Erythroblast (primary cell): ENCODE results near the gene PPFIBP2.

ENCODE experiments used
- DNase-seq, 2 experiments: peaks; one replicate each; lab custom pipeline; 2025; lab: John Stamatoyannopoulos, UW
- GATA1 ChIP-seq: IDR thresholded peaks from 2 replicates; pipeline ENCODE4 v1.6.1; 2011; ENCODE audit warnings: low read depth, mild to moderate bottlenecking, control low read depth, low read length, moderate library complexity
- POLR2A ChIP-seq: IDR thresholded peaks from 2 replicates; pipeline ENCODE4 v1.6.1; 2011; ENCODE audit warnings: mild to moderate bottlenecking, low read length

Gene PPFIBP2

DNA sequence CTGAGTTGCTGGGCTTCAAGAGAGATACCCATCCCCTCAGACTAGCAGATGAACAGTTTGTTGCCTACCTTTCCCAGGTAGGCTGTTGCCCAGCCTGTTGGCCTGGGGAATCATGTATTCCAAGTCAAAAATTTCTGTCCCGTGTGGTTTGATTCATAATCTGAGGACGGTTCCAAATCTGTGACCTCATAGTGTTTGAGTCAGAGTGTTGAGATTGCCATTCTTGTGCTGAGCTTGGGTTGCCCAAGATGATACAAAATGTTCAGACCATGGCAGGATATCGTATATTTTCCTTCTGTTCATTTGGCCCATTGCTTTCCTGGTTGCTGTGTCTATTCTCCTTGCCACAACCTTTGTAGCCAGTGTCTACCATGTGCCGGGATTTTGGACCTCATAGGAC lies 95.2 kb downstream of the PPFIBP2 start:
- DNase-seq = no peak
- TF ChIP-seq GATA1 (no peak), POLR2A (no peak)

DNA sequence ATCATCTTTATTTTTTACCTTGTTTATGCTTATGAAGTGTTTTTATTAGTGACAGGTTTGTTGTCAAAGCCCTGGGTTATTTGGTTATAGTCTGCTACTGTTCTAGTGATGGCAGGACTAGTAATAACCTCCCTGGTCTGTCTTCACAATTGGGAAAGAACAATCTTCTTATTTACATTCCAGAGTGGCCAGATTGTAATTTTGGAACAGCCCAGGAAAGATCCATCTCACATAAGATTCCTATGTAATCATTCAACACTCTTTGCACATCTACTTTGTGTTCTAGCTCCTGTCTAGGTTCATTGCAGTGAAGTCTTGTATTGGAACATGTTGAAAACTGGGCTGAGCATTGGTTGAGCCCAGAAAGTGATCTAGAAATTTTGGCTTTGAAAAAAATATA lies 95.7 kb downstream of the PPFIBP2 start:
- no peak for TF ChIP-seq GATA1
- TF ChIP-seq POLR2A = no peak
- no peak for DNase-seq

DNA sequence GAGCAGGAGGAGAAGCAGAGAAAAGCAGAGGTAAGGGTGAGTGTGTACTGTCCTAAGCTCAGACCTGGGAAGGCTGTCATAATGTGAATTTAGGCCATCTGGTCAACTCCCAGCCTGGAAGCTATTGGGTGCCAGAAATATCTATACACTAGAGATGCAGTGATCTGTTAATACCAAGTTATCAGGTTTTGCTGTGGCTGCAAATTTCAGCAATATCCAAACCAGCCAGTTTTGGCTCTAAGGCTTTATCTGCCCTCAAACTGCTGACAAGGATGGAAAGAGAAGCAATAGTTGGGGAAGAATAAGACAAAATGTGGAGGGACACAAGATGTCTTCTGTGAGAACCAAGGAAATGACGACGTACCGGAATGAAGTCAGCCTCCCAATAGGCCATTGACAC lies 96.6 kb downstream of the PPFIBP2 start:
- DNase-seq = no peak
- TF ChIP-seq POLR2A (no peak), GATA1 (no peak)

DNA sequence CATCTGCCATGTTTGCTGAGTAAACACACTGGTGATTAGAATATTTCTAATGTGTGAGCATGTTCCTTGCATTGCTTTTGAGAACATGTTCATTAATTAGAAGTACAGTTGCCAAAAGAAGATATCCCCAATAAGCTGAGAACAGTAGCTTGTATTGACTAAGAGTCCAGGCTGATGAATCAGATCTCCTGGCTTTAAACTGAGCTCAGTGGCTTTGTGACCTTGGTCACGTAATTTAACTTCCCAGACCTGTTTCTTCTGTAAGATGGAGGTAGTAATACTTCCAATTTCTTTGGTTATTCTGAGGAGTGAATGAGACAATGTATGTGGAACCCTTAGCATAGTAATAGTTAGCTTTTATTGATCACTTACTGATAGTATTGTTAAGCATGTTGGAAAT lies 97.6 kb downstream of the PPFIBP2 start:
- no peak for DNase-seq
- no peak for TF ChIP-seq GATA1
- TF ChIP-seq POLR2A = no peak

DNA sequence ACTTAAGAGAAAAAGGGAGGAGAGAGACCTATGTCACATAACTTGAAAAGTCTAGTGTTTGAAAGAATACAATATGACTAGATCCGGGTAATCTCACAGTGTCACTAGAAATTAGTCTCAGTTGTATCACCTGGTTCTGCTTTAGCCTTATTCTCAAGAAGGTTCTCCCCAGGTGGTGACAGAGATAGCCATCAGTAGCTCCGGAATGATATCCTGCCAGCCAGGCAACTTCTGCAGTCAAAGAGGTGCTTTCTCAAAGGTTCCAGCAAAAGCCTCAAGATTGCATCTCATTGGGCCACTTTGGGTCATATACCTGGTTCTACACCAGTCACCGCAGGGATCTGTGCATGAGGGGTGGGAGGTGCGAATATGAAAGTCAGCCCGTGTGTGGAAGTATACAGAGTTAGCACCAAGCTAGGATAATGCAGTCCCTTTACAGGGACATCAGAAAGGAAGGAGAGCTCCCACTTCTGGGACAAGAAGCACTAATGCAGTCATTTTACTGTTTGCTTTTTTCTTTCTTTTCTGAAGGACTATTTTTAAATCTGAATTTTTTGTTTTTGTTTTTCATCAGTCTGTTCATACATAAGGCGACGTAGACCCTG lies 98.4 kb downstream of the PPFIBP2 start:
- no peak for DNase-seq
- no peak for TF ChIP-seq GATA1
- no peak for TF ChIP-seq POLR2A

DNA sequence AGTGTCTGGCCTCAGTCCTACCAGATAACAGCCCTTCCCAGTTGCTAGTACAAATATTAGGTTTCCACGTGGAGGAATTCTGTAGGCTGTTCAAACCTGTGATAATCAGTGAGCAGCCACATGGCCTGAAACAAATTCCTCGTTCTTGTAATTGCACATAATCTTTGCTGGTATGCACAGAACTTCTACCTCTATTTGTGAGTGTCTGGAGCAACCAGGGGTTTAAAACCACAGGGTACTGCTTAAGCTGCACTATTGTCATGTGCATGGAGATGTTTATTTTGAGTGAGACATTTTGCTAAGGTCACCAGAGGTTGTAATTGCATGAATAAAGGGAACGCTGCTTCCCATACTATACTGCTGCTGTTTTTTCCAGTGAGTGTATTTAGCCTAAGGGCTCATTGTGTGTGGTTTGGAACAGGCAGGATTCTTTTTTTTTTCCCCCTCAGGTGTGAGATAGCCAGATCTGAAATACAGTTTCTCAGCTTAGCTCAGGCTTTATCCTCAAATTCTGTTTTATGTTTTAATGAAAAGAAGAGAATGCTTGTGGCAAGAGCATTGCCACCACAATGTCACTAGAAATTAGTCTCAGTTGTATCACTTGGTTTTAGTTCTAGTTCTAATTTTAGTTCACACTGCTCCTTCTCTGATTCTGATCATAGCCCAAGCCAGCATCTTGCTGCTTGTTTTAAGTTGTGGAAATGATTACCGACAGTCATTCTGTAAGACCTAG lies 99.0 kb downstream of the PPFIBP2 start:
- no peak for DNase-seq
- TF ChIP-seq POLR2A = no peak
- no peak for TF ChIP-seq GATA1

DNA sequence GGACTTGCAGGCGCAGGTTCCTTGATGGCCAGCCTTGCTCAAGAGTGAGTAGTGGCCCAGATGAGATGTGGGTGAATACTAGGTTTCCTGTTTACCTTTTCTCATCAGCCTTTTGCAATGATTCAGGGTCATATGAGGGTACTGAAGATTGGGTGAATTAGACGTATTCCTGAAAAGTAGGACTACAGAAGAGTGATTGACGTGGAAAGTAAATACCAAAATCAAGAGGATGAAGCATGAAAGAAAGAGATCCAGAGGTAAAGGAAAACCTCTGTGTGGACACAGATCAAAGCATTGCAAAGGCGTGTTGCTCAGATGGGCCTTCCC lies 99.6 kb downstream of the PPFIBP2 start:
- TF ChIP-seq POLR2A = no peak
- TF ChIP-seq GATA1 = no peak

DNA sequence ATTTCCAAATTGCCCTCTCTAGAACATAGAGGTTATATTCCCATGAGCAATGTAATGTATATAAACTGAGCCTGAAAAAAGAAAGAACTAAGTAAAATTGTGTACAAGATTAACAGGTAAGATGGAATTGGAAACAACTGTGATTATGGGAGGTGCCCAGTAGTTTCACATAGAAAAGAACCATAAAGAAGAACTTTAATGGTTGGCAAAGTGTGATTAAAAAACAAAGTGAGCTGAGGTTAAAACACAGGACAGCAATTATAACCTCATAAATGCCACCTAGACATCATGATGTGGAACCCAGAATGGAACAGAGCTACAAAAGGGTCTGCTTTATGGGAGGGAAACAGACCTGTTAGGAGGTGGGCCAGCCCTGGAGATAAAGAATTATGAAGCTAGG lies 100.9 kb downstream of the PPFIBP2 start:
- TF ChIP-seq GATA1 = no peak
- TF ChIP-seq POLR2A = no peak
- no peak for DNase-seq

More for the DNA sequence above, 99.6 kb downstream of the PPFIBP2 start:
- DNase-seq = no peak

DNA sequence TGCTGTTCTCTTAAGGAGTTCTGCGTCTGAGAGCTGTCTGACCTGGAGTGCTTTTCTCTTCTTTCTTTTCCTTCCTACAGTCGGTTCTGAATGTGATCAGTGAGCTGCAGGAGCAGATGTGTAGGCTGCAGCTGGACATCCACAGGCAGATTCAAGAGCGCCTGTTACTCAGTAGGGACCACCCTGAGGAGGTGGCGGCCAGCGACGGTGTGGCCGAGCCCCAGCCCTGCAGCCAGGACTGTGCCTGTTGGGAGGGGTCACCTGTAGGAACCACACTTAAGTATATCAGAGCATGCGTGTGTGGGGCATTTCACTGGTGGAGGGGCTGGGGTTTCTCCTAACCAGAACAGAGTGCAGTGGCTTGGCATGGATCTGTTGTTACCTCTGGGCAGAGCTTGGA lies 103.2 kb downstream of the PPFIBP2 start:
- no peak for TF ChIP-seq POLR2A
- TF ChIP-seq GATA1 = no peak

DNA sequence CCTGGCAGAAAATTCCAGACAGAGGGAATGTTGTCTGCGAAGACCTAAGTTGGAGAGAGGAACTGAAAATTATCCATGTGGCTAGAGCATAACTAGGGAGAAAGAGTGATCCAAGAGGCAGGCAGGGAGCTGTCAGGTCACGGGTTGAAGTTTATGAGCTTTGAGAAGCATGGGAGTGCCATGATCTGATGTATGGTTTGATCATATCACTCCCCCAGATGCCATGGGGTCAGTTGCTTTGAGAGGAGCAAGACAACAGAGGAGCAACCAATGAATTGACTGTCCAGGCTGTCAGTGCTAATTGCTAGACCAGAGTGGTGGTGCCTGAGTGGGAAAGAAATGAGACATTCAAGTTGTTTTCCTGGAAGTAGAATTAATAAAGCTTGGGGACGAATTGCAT lies 105.5 kb downstream of the PPFIBP2 start:
- DNase-seq = no peak
- no peak for TF ChIP-seq GATA1
- TF ChIP-seq POLR2A = no peak

More for the DNA sequence above, 103.2 kb downstream of the PPFIBP2 start:
- DNase-seq = no peak

DNA sequence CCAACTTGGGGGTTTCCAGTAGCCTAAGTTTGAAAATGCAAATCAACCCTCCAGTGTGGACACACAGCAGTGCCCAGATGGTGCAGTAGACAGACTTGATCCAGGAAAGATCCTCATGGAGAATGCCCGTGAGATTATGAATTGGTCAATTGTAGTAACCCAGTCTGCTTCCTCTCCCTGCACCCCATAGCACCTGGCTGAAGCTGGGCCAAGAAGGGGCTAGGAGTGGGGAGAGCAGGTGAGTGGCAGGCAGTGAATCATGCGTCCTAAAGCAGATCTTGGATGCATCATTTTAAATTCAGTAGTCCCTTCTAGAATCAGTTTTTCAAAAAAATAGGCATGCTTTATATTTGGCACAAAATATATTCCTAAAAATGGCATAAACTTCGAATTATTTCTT lies 107.3 kb downstream of the PPFIBP2 start:
- no peak for DNase-seq
- TF ChIP-seq POLR2A (no peak), GATA1 (no peak)

DNA sequence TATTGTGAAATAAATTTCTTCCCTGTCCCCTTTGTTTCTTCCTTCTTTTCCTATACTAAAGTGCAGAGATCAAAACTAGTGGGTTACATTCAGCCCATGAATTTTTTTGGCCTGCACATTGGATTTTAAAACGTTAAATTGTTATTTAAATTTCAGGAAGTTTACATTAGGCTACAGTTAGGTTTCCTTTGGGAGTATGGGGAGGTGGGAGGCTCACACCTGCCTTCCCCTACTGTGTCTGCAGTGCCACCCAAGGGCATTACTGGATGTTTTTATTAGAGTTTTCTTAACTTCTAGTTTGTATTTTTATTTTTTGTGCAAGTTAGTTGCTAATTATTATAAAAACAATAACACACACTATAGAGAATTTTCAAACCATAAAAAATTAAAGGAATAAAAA lies 107.8 kb downstream of the PPFIBP2 start:
- DNase-seq = no peak
- TF ChIP-seq GATA1 (no peak), POLR2A (no peak)

DNA sequence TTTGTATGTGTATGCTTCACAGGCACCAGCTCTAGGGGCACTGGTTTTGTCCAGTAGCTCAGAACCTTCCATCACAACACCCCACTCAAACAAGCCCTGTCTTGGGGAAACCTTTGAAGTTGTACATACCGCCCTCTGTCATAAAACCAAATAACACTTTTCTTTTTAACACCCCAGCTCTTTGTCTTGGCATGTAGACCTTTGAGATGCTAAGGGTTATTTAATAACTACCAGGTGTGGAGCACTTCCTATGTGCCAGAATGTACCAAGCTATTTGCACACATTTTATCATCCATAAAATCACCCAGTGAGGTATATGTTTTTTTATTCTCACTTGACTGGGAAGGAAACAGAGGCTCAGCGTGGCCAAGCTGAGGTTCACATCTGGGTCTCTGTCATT lies 108.9 kb downstream of the PPFIBP2 start:
- DNase-seq = no peak
- TF ChIP-seq GATA1 (no peak), POLR2A (no peak)

DNA sequence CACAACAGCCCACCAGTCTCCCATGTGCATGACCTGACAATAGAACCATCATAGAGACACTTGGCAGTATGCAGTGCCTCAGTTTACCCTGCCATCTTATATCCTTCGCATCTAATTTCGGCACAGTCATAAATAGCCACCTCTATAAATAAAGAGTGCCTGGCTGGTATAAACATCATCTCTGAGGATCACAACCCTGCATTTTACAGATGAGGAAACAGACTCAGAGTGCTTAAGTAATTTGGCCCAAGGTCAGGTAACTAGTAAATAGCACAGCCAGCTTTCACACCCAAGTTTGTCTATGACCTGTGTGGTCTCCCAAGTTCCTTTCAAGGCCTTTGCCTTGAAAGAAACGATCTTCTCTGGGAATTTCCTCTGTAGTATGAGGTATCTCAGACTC lies 114.9 kb downstream of the PPFIBP2 start:
- TF ChIP-seq POLR2A (no peak), GATA1 (no peak)

DNA sequence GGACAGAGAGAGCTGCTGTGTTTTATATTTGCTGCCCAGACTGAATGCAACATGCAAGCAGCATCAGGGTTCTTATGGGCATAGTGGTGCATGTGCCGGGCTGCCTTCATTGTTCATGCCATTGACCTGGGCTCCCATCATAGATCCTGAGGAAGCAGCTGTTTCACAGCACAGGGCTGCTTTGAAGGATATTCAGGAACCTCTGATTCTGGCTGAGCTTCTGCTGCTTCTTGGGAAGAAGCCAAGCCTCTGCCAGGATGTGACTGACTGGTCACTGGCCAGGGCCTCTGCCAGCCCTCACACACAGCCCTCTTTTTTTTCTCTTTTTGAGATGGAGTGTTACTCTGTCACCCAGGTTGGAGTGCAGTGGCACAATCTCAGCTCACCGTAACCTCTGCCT lies 116.2 kb downstream of the PPFIBP2 start:
- DNase-seq = no peak
- TF ChIP-seq POLR2A (no peak), GATA1 (no peak)

More for the DNA sequence above, 114.9 kb downstream of the PPFIBP2 start:
- no peak for DNase-seq
